ENCODE measurements around the gene PRR9.

Gene PRR9

DNA sequence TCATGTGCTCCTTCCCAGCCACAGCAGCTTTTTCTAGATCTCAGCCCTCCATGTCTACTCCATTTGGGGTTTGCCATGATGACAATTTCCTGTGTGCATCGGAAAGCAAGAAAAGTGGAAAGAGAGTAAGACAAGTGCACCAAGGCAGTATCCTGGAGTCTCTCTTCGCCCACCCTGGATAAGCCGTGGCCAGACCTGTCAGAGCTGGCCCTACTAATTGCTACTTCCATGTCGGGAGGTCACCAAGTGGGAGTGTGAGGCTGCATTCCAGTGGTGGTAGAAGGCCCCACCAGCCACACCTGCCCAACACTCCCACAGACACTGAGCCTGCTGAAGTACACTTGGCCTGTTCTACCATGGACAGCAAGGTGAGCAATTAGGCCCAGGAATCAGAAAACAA, 28.1 kb downstream of the PRR9 start:
- Histone ChIP-seq H4K8ac (ENCODE audit: low read length) (no peak overlapping the region), H4K91ac (ENCODE audit: low read length) (no peak overlapping the region), H3K18ac (ENCODE audit: low read depth in 1 of 2, low read length in 2 of 2) (no peak overlapping the region), H2AFZ (ENCODE audit: low read depth, low read length) (no peak overlapping the region), H3K4me2 (ENCODE audit: low read length, poor library complexity, severe bottlenecking) (no peak overlapping the region), H3K9me3 (ENCODE audit: control insufficient read depth, low read length) (peaks cover 3% of the 10 kb centered on the region), H2BK120ac (ENCODE audit: low read depth, low read length) (no peak overlapping the region), H3K79me1 (replicated peaks; ENCODE audit: low read length, poor library complexity, severe bottlenecking) (no peaks in the 10 kb centered on the region), H3K14ac (ENCODE audit: low read length in 2 of 2) (no peak overlapping the region), H3K23ac (ENCODE audit: low read length in 2 of 2) (no peak overlapping the region), H3K4ac (ENCODE audit: low read depth in 1 of 2, low read length in 2 of 2) (no peak overlapping the region), H2BK15ac (ENCODE audit: low read depth, poor library complexity, severe bottlenecking) (no peak overlapping the region), H3K27me3 (ENCODE audit: control insufficient read depth in 1 of 2, insufficient read depth in 1 of 2, low read length in 2 of 2) (peaks cover 0 to 29% of the 10 kb centered on the region in 2 experiments), H3K27ac (ENCODE audit: low read length, poor library complexity, severe bottlenecking) (no peak overlapping the region), H3K36me3 (ENCODE audit: control insufficient read depth in 1 of 2, insufficient read depth in 2 of 2, low read depth in 1 of 2, low read length in 2 of 2) (no peaks in the 10 kb centered on the region), H2BK5ac (ENCODE audit: low read depth, low read length, poor library complexity, severe bottlenecking) (no peak overlapping the region), H3K4me1 (ENCODE audit: control insufficient read depth, insufficient read depth, low read depth, low read length) (no peaks in the 10 kb centered on the region), H2BK12ac (ENCODE audit: low read length in 2 of 2) (no peak overlapping the region), H3K9ac (ENCODE audit: low read length) (no peak overlapping the region), H3K4me3 (ENCODE audit: insufficient read depth in 1 of 2, low read depth in 1 of 2, low read length in 2 of 2) (no peak overlapping the region), H2AK5ac (ENCODE audit: low read length, severe bottlenecking) (no peak overlapping the region)
- 63% methylated on average over 4 of the region's 4 CpGs for WGBS
- DNase-seq, result no peak

DNA sequence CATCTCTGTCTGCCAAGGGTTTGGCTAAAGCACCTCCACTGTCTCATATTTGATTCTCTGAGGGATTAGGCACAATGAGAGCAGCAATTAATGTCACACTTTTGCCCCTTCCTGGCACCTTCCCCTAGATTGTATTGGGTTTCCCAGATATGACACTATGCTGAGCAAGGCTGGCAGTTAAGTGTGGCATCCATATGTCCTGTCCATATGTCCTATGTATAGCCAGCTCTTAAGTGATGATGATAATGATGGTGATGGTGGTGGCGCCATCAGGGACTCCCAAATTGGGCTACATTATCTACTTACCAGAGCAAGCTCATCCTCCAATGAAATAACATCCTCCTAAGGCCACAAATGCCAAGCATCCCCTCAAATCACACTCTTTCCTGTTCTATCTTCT, 28.6 kb downstream of the PRR9 start:
- 14% methylated on average over 1 of the region's 1 CpG for whole genome bisulfite sequencing
- Histone ChIP-seq H3K79me1 (replicated peaks; ENCODE audit: low read length, poor library complexity, severe bottlenecking) (no peaks in the 10 kb centered on the region), H3K23ac (ENCODE audit: low read length in 2 of 2) (no peak overlapping the region), H3K18ac (ENCODE audit: low read depth in 1 of 2, low read length in 2 of 2) (no peak overlapping the region), H3K4me1 (ENCODE audit: control insufficient read depth, insufficient read depth, low read depth, low read length) (no peaks in the 10 kb centered on the region), H3K4ac (ENCODE audit: low read depth in 1 of 2, low read length in 2 of 2) (no peak overlapping the region), H3K27ac (ENCODE audit: low read length, poor library complexity, severe bottlenecking) (no peak overlapping the region), H2BK12ac (ENCODE audit: low read length in 2 of 2) (no peak overlapping the region), H4K8ac (ENCODE audit: low read length) (no peak overlapping the region), H2AFZ (ENCODE audit: low read depth, low read length) (no peak overlapping the region), H3K4me2 (ENCODE audit: low read length, poor library complexity, severe bottlenecking) (no peak overlapping the region), H2AK5ac (ENCODE audit: low read length, severe bottlenecking) (no peak overlapping the region), H2BK120ac (ENCODE audit: low read depth, low read length) (no peak overlapping the region), H3K27me3 (ENCODE audit: control insufficient read depth in 1 of 2, insufficient read depth in 1 of 2, low read length in 2 of 2) (peaks cover 0 to 33% of the 10 kb centered on the region in 2 experiments), H3K9ac (ENCODE audit: low read length) (no peak overlapping the region), H3K9me3 (ENCODE audit: control insufficient read depth, low read length) (peaks cover 3% of the 10 kb centered on the region), H3K36me3 (ENCODE audit: control insufficient read depth in 1 of 2, insufficient read depth in 2 of 2, low read depth in 1 of 2, low read length in 2 of 2) (no peaks in the 10 kb centered on the region), H4K91ac (ENCODE audit: low read length) (no peak overlapping the region), H2BK15ac (ENCODE audit: low read depth, poor library complexity, severe bottlenecking) (no peak overlapping the region), H3K4me3 (ENCODE audit: insufficient read depth in 1 of 2, low read depth in 1 of 2, low read length in 2 of 2) (no peak overlapping the region), H2BK5ac (ENCODE audit: low read depth, low read length, poor library complexity, severe bottlenecking) (no peak overlapping the region), H3K14ac (ENCODE audit: low read length in 2 of 2) (no peak overlapping the region)
- no peak for DNase-seq

DNA sequence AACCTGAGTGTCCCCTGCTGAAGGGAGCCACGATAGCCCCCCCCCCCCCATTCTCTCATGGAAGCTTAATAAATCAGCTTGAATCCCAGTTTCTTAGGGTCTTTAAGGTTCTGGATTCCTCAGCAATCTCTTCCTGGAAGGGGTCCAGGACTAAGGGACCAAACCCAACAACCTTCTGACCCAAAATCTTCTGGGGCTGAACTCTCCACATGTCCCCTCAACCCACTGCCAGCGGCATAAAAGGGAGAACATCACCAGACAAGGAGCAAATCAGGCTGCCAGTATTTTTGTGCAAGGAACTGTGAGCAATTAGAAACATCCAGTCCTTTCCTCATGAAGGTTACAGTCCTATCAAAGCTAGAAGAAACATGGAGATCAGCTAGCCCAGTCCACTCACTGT, 29.4 kb downstream of the PRR9 start:
- H3K36me3 ChIP-seq (ENCODE audit: control insufficient read depth in 1 of 2, insufficient read depth in 2 of 2, low read depth in 1 of 2, low read length in 2 of 2), result no peaks in the 10 kb centered on the region
- no peak overlapping the region for H3K4me3 ChIP-seq (ENCODE audit: insufficient read depth in 1 of 2, low read depth in 1 of 2, low read length in 2 of 2)
- no peak overlapping the region for H3K4ac ChIP-seq (ENCODE audit: low read depth in 1 of 2, low read length in 2 of 2)
- 32% methylated on average over 2 of the region's 2 CpGs for WGBS
- H3K9ac ChIP-seq (ENCODE audit: low read length), result no peak overlapping the region
- H3K18ac ChIP-seq (ENCODE audit: low read depth in 1 of 2, low read length in 2 of 2), result no peak overlapping the region
- no peak overlapping the region for H2BK15ac ChIP-seq (ENCODE audit: low read depth, poor library complexity, severe bottlenecking)
- H3K4me2 ChIP-seq (ENCODE audit: low read length, poor library complexity, severe bottlenecking), result no peak overlapping the region
- no peak overlapping the region for H4K8ac ChIP-seq (ENCODE audit: low read length)
- H4K91ac ChIP-seq (ENCODE audit: low read length), result no peak overlapping the region
- no peak overlapping the region for H3K14ac ChIP-seq (ENCODE audit: low read length in 2 of 2)
- H2BK5ac ChIP-seq (ENCODE audit: low read depth, low read length, poor library complexity, severe bottlenecking), result no peak overlapping the region
- DNase-seq, result no peak
- H2AK5ac ChIP-seq (ENCODE audit: low read length, severe bottlenecking), result no peak overlapping the region
- H3K4me1 ChIP-seq (ENCODE audit: control insufficient read depth, insufficient read depth, low read depth, low read length), result no peaks in the 10 kb centered on the region
- H2AFZ ChIP-seq (ENCODE audit: low read depth, low read length), result no peak overlapping the region
- no peak overlapping the region for H2BK12ac ChIP-seq (ENCODE audit: low read length in 2 of 2)
- H3K27me3 ChIP-seq (ENCODE audit: control insufficient read depth in 1 of 2, insufficient read depth in 1 of 2, low read length in 2 of 2), result peaks cover 0 to 37% of the 10 kb centered on the region in 2 experiments
- no peak overlapping the region for H3K27ac ChIP-seq (ENCODE audit: low read length, poor library complexity, severe bottlenecking)
- H3K9me3 ChIP-seq (ENCODE audit: control insufficient read depth, low read length), result peaks cover 3% of the 10 kb centered on the region
- H2BK120ac ChIP-seq (ENCODE audit: low read depth, low read length), result no peak overlapping the region
- no peaks in the 10 kb centered on the region for H3K79me1 ChIP-seq (replicated peaks; ENCODE audit: low read length, poor library complexity, severe bottlenecking)
- no peak overlapping the region for H3K23ac ChIP-seq (ENCODE audit: low read length in 2 of 2)

DNA sequence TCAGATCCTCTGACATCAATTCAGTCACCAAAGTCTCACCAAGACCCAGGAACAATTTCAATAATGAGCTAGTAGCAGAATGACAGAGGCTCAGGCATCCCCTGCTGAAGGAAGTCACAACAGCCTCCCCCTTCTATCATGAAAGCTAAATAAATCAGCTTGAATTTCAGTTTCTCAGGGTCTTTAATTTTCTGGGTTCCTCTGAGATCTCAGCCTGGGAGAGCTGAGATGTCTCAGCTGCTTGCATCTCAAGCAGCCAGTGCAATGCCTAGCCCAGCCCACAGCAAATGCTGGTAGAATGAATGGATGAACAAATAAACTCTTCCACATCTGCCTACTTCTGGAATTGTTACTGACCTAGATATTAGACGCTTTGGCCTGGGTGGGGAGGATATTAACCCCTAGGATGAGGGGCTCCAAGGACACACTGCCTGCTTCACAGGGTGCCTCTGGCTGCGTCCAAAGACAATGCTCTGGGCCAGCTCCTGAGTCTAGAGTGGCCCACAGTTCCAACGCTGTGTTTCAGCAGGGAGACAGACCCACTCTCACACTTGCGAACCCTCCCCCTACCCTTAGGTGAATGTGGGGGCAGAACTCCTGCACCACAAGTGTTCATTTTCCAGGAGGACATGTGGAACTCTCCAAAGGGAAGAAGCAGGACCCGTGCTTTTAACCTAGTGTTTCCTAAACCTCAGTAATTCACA, 30.9 kb downstream of the PRR9 start:
- H3K27ac ChIP-seq (ENCODE audit: low read length, poor library complexity, severe bottlenecking), result no peak overlapping the region
- H3K14ac ChIP-seq (ENCODE audit: low read length in 2 of 2), result no peak overlapping the region
- H2BK5ac ChIP-seq (ENCODE audit: low read depth, low read length, poor library complexity, severe bottlenecking), result no peak overlapping the region
- no peaks in the 10 kb centered on the region for H3K36me3 ChIP-seq (ENCODE audit: control insufficient read depth in 1 of 2, insufficient read depth in 2 of 2, low read depth in 1 of 2, low read length in 2 of 2)
- no peaks in the 10 kb centered on the region for H3K4me1 ChIP-seq (ENCODE audit: control insufficient read depth, insufficient read depth, low read depth, low read length)
- H4K8ac ChIP-seq (ENCODE audit: low read length), result no peak overlapping the region
- H3K4ac ChIP-seq (ENCODE audit: low read depth in 1 of 2, low read length in 2 of 2), result no peak overlapping the region
- no peak overlapping the region for H3K23ac ChIP-seq (ENCODE audit: low read length in 2 of 2)
- no peaks in the 10 kb centered on the region for H3K79me1 ChIP-seq (replicated peaks; ENCODE audit: low read length, poor library complexity, severe bottlenecking)
- peaks cover 0 to 45% of the 10 kb centered on the region in 2 experiments for H3K27me3 ChIP-seq (ENCODE audit: control insufficient read depth in 1 of 2, insufficient read depth in 1 of 2, low read length in 2 of 2)
- H2BK15ac ChIP-seq (ENCODE audit: low read depth, poor library complexity, severe bottlenecking), result no peak overlapping the region
- DNase-seq, result no peak
- no peak overlapping the region for H4K91ac ChIP-seq (ENCODE audit: low read length)
- H3K18ac ChIP-seq (ENCODE audit: low read depth in 1 of 2, low read length in 2 of 2), result no peak overlapping the region
- H3K4me3 ChIP-seq (ENCODE audit: insufficient read depth in 1 of 2, low read depth in 1 of 2, low read length in 2 of 2), result no peak overlapping the region
- H2AK5ac ChIP-seq (ENCODE audit: low read length, severe bottlenecking), result no peak overlapping the region
- 40% methylated on average over 5 of the region's 5 CpGs for WGBS
- no peak overlapping the region for H3K4me2 ChIP-seq (ENCODE audit: low read length, poor library complexity, severe bottlenecking)
- no peak overlapping the region for H3K9ac ChIP-seq (ENCODE audit: low read length)
- no peak overlapping the region for H2BK120ac ChIP-seq (ENCODE audit: low read depth, low read length)
- H3K9me3 ChIP-seq (ENCODE audit: control insufficient read depth, low read length), result peaks cover 3% of the 10 kb centered on the region
- H2BK12ac ChIP-seq (ENCODE audit: low read length in 2 of 2), result no peak overlapping the region
- H2AFZ ChIP-seq (ENCODE audit: low read depth, low read length), result no peak overlapping the region

Data from mesenchymal stem cell (in vitro differentiated cells and primary cell).